Stimulated activated CD4-positive, alpha-beta T cell treated with anti-CD3 and anti-CD28 coated beads, TNF-alpha, amount 100 ng/mL, for 4 hours (primary cell): ENCODE results near the gene AIF1.

ENCODE experiments used
- DNase-seq, 3 experiments: peaks; one replicate each; pipeline ENCODE4 v3.0.0-alpha.2; 2020; ENCODE audit warnings: low read depth in 3 of 3

AIF1 gene

GRCh38 chr6:31663126-31663960, 48.3 kb downstream of the AIF1 start:
- no peak for DNase-seq

- DNase-seq = no peak
Measured at GRCh38 chr6:31663961-31664789, 49.1 kb downstream of the AIF1 start.

- DNase-seq = peak; percentile 68 to 82 (median 70)
Measured at GRCh38 chr6:31664790-31665500, 49.9 kb downstream of the AIF1 start, which contains the start of gene GPANK1. TSS of gene GPANK1 (minus strand) at chr6:31664997. CDS start at chr6:31664478, 519 bp downstream.

- peak; percentile 93 to 97 (median 96) for DNase-seq
Measured at GRCh38 chr6:31665501-31666336, 50.7 kb downstream of the AIF1 start, which contains the start of gene CSNK2B. TSS of gene CSNK2B (plus strand) at chr6:31666080. CDS start at chr6:31666832, 752 bp downstream.

- DNase-seq = no peak
Measured at GRCh38 chr6:31666337-31666965, 51.4 kb downstream of the AIF1 start.
